Measurements from ENCODE around the gene WTIP. TPM values are rescaled to one million over a fixed set of nuclear protein-coding genes. Genes with fewer than 3 reads are reported as not detected.

The WTIP gene
- total and polyA plus RNA-seq, 2 of the 13 experiments (the other 11 are each of a cell fraction or from before 2014, with no cell fraction given), result 15.0 to 18.1 TPM

DNA sequence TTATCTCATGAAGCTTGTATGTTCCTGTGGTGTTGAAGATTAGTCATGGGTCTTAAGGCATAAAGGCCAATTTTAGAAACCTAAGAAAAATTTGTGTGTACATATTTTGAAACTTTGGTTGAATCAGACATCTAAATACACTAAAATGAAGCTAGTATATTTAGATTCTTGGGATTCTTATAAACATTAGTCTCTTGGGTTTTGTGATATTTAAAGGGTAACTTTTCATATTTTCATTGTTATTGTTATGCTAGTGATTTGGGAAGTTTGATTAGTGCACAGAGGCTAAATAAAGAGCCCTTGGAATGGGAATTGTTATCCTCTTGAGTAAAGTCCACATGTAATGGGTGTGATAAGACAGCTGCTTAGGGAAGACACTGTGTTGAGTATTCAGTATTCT lies 28.8 kb upstream of the WTIP start (continued):
- TF ChIP-seq MLLT10 (CRISPR knock-in tag; IDR thresholded peaks at IDR 0.05), result no peak
- TF ChIP-seq ZNF3 (CRISPR knock-in tag; IDR thresholded peaks at IDR 0.05), result no peak
- TF ChIP-seq ZNF282 (IDR thresholded peaks at IDR 0.05; ENCODE audit: partially characterized antibody), result no peak

DNA sequence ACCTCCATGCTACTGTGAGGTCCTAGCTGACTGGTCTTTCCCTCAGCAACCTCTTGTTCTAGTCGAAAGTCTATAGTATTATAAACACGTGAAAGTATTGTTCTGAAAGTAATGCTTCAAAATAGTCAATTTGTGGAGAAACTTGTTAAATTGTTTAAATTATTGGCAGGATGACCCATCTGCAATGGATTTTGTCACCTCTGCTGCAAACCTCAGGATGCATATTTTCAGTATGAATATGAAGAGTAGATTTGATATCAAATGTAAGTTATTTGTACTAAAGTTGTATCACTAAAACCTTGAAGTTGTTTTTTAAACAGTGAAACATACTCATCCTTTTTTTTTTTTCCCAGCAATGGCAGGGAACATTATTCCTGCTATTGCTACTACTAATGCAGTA lies 27.5 kb upstream of the WTIP start:
- Histone ChIP-seq H3K36me3 (replicated peaks in 1 of 2; ENCODE audit: control insufficient read depth in 1 of 2, insufficient read depth in 2 of 2, low read length in 2 of 2) (peaks cover 17 to 65% of the 10 kb centered on the region in 2 experiments), H3K9me3 (ENCODE audit: low read length) (no peaks in the 10 kb centered on the region), H3K27ac (ENCODE audit: extremely low read length, insufficient read depth, low read length) (no peak overlapping the region), H2AFZ (ENCODE audit: low read length) (no peak overlapping the region), H3K4me1 (ENCODE audit: insufficient read depth, low read length) (no peaks in the 10 kb centered on the region), H3K79me2 (ENCODE audit: insufficient read depth, low read length) (peaks cover 3% of the 10 kb centered on the region), H3K4me3 (replicated peaks in 1 of 3; ENCODE audit: insufficient read depth in 1 of 3, low read depth in 2 of 3, low read length in 3 of 3) (no peak overlapping the region), H3K27me3 (ENCODE audit: control insufficient read depth in 1 of 2, insufficient read depth in 2 of 2, low read length in 2 of 2) (no peaks in the 10 kb centered on the region), H3K4me2 (ENCODE audit: low read depth, low read length) (no peak overlapping the region), H4K20me1 (ENCODE audit: insufficient read depth, low read length) (no peaks in the 10 kb centered on the region), H3K9ac (ENCODE audit: insufficient read depth, low read depth, low read length) (no peak overlapping the region)
- DNase-seq (ENCODE audit: low spot score), result no peak
- intact Hi-C loops (cut with micrococcal nuclease; ENCODE audit: unreplicated experiment), result no loop called here
- no peak for FAIRE-seq
- ChIA-PET CTCF (ENCODE audit: low intra/inter-chr PET ratio, low total read pairs) (no interaction called here), POLR2A (no interaction called here)
- ATAC-seq, result no peak
- WGBS (ENCODE audit: low lambda C conversion rate), result 100% methylated on average over 2 of the region's 2 CpGs
- BruUV-seq (replicated peaks), result no TSS peak
- in situ Hi-C loops (cut with HindIII; ENCODE audit: extremely low pct_ligation_motif_present, low pct_unique_long_range_greater_than_20kb), result no loop called here
- TF ChIP-seq, protein P1, sequence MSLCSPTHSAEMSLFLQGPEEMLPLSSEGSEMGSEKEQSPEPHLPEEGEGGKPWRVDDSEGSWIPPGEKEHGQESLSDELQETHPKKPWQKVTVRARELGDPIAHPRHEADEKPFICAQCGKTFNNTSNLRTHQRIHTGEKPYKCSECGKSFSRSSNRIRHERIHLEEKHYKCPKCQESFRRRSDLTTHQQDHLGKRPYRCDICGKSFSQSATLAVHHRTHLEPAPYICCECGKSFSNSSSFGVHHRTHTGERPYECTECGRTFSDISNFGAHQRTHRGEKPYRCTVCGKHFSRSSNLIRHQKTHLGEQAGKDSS (CRISPR knock-in tag; IDR thresholded peaks at IDR 0.05; ENCODE audit: borderline replicate concordance, low read depth), result no peak
- TF ChIP-seq EHMT2 (IDR thresholded peaks at IDR 0.05; ENCODE audit: borderline replicate concordance, low read depth, low read length) (no peak), ZMAT5 (CRISPR knock-in tag; IDR thresholded peaks at IDR 0.05; ENCODE audit: borderline replicate concordance, low read depth) (no peak)

DNA sequence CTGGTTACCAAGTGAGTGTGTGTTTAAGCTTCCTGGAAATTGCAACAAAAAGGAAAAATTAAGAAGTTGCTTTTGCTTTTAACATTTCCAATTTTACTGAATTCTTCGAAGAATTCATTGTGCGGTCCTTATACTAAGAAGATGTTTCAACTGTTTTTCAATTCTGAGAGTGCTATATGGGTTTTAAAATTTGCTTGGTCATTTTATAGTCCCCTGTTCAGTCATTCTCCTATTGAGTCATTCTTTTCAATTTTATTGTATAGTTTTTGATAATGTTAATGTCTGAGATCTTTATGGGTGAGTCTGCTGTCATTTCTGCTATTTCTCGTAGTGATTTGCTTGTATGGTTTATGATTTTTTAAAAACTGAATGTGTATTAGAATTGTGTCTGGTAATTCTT lies 26.9 kb upstream of the WTIP start:
- Histone ChIP-seq H3K27ac (ENCODE audit: extremely low read length, insufficient read depth, low read length) (no peak overlapping the region), H3K79me2 (ENCODE audit: insufficient read depth, low read length) (peaks cover 3% of the 10 kb centered on the region)
- no peak for TF ChIP-seq TARDBP (CRISPR knock-in tag; IDR thresholded peaks at IDR 0.05)
- TF ChIP-seq ZNF24 (IDR thresholded peaks at IDR 0.05), result no peak
- no peak for TF ChIP-seq ZNF740 (CRISPR knock-in tag; IDR thresholded peaks at IDR 0.05)
- TF ChIP-seq TCF7L2 (IDR thresholded peaks at IDR 0.05; ENCODE audit: low read depth, low read length), result no peak
- no peak for TF ChIP-seq MIER2 (CRISPR knock-in tag; IDR thresholded peaks at IDR 0.05)
- TF ChIP-seq SMYD3 (CRISPR knock-in tag; IDR thresholded peaks at IDR 0.05), result no peak
- no peak for TF ChIP-seq ATF2 (CRISPR knock-in tag; IDR thresholded peaks at IDR 0.05)
- no peak for TF ChIP-seq KMT2B (CRISPR knock-in tag; IDR thresholded peaks at IDR 0.05)

More for the DNA sequence above, 26.9 kb upstream of the WTIP start:
- Histone ChIP-seq H3K4me3 (replicated peaks in 1 of 3; ENCODE audit: insufficient read depth in 1 of 3, low read depth in 2 of 3, low read length in 3 of 3) (no peak overlapping the region), H3K4me2 (ENCODE audit: low read depth, low read length) (no peak overlapping the region), H3K9ac (ENCODE audit: insufficient read depth, low read depth, low read length) (no peak overlapping the region), H3K36me3 (replicated peaks in 1 of 2; ENCODE audit: control insufficient read depth in 1 of 2, insufficient read depth in 2 of 2, low read length in 2 of 2) (peaks cover 22 to 70% of the 10 kb centered on the region in 2 experiments), H3K4me1 (ENCODE audit: insufficient read depth, low read length) (no peaks in the 10 kb centered on the region), H3K9me3 (ENCODE audit: low read length) (no peaks in the 10 kb centered on the region), H2AFZ (ENCODE audit: low read length) (no peak overlapping the region), H3K27me3 (ENCODE audit: control insufficient read depth in 1 of 2, insufficient read depth in 2 of 2, low read length in 2 of 2) (no peaks in the 10 kb centered on the region), H4K20me1 (ENCODE audit: insufficient read depth, low read length) (no peaks in the 10 kb centered on the region)
- FAIRE-seq (no peak), DNase-seq (ENCODE audit: low spot score) (no peak), ATAC-seq (no peak)
- ChIA-PET CTCF (ENCODE audit: low intra/inter-chr PET ratio, low total read pairs) (no interaction called here), POLR2A (no interaction called here)
- 94% methylated on average over 3 of the region's 3 CpGs for WGBS (ENCODE audit: low lambda C conversion rate)
- intact Hi-C loops (cut with micrococcal nuclease; ENCODE audit: unreplicated experiment), result no loop called here
- BruUV-seq (replicated peaks), result no TSS peak
- in situ Hi-C loops (cut with HindIII; ENCODE audit: extremely low pct_ligation_motif_present, low pct_unique_long_range_greater_than_20kb), result no loop called here
